ENCODE measurements around the gene ATP8B4. TPM values are rescaled to one million over a fixed set of nuclear protein-coding genes. Genes with fewer than 3 reads are reported as not detected.

The ATP8B4 gene
- polyA plus RNA-seq, 1 of the 3 experiments (the other 2 are of a cell fraction), result 0.03 TPM

GRCh38 chr15:49848282-49848724, 270.7 kb downstream of the ATP8B4 start:
- DNase-seq, result no peak
- POLR2A ChIA-PET, result no interaction called here

GRCh38 chr15:49847423-49848281, 271.4 kb downstream of the ATP8B4 start:
- no peak overlapping the region for H3K27ac ChIP-seq (ENCODE audit: low read depth in 2 of 2, low read length in 1 of 2)
- no peaks in the 10 kb centered on the region for H3F3A ChIP-seq (replicated peaks; ENCODE audit: insufficient read depth)
- no peaks in the 10 kb centered on the region for H3K4me1 ChIP-seq (ENCODE audit: control insufficient read depth in 1 of 2, insufficient read depth in 2 of 2, low read depth in 1 of 2, low read length in 1 of 2)
- no peak overlapping the region for H3K4me3 ChIP-seq (ENCODE audit: low read depth in 2 of 2, low read length in 1 of 2)
- no peaks in the 10 kb centered on the region for H3K9me2 ChIP-seq
- POLR2A ChIA-PET, result no interaction called here
- no peaks in the 10 kb centered on the region for H3K36me3 ChIP-seq (replicated peaks in 1 of 2; ENCODE audit: control insufficient read depth in 1 of 2, insufficient read depth in 2 of 2, low read length in 1 of 2)
- H3K27me3 ChIP-seq (ENCODE audit: insufficient read depth), result no peaks in the 10 kb centered on the region
- CTCF ChIA-PET, result interaction anchor here (1.2 kb wide), 1 partner anchor 612 kb away, joined by 4 read pairs; no protein-coding TSS in a partner anchor
- H4K20me1 ChIP-seq (ENCODE audit: insufficient read depth), result no peaks in the 10 kb centered on the region
- H3K9ac ChIP-seq, result no peak overlapping the region
- H3K4me2 ChIP-seq, result no peak overlapping the region
- no peaks in the 10 kb centered on the region for H3K9me3 ChIP-seq
- H3K79me2 ChIP-seq (ENCODE audit: insufficient read depth), result no peaks in the 10 kb centered on the region
- 50% methylated on average over 5 of the region's 5 CpGs for WGBS (ENCODE audit: low lambda C conversion rate)
- DNase-seq, result no peak
- H2AFZ ChIP-seq (ENCODE audit: low read depth), result no peak overlapping the region
- no peak for TF ChIP-seq MEF2A (IDR thresholded peaks at IDR 0.05; ENCODE audit: borderline replicate concordance, low read depth)
- no peak for TF ChIP-seq RAD21 (IDR thresholded peaks at IDR 0.05; ENCODE audit: low read length)
- no peak for TF ChIP-seq ZBTB33 (IDR thresholded peaks at IDR 0.05; ENCODE audit: borderline replicate concordance, low read depth)
- no peak for TF ChIP-seq USF2 (IDR thresholded peaks at IDR 0.05; ENCODE audit: borderline replicate concordance, low read depth, low read length)
- TF ChIP-seq NFIC (IDR thresholded peaks at IDR 0.05; ENCODE audit: borderline replicate concordance), result no peak
- no peak for TF ChIP-seq SMC3 (IDR thresholded peaks at IDR 0.05; ENCODE audit: low read depth, low read length)
- TF ChIP-seq PBX3 (IDR thresholded peaks at IDR 0.05), result no peak
- TF ChIP-seq, protein P1, sequence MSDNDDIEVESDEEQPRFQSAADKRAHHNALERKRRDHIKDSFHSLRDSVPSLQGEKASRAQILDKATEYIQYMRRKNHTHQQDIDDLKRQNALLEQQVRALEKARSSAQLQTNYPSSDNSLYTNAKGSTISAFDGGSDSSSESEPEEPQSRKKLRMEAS (IDR thresholded peaks at IDR 0.05; ENCODE audit: low read depth), result no peak
- no peak for TF ChIP-seq EZH2phosphoT487 (IDR thresholded peaks at IDR 0.05; ENCODE audit: borderline replicate concordance, low read depth)
- TF ChIP-seq RCOR1 (IDR thresholded peaks at IDR 0.05; ENCODE audit: low read length), result no peak

More at GRCh38 chr15:49848282-49848724, 270.7 kb downstream of the ATP8B4 start:
- Histone ChIP-seq H3K9me2 (no peaks in the 10 kb centered on the region), H3K9me3 (no peaks in the 10 kb centered on the region), H3K4me2 (no peak overlapping the region), H3F3A (replicated peaks; ENCODE audit: insufficient read depth) (no peaks in the 10 kb centered on the region), H3K36me3 (replicated peaks in 1 of 2; ENCODE audit: control insufficient read depth in 1 of 2, insufficient read depth in 2 of 2, low read length in 1 of 2) (no peaks in the 10 kb centered on the region), H2AFZ (ENCODE audit: low read depth) (no peak overlapping the region), H3K27ac (ENCODE audit: low read depth in 2 of 2, low read length in 1 of 2) (no peak overlapping the region), H3K4me1 (ENCODE audit: control insufficient read depth in 1 of 2, insufficient read depth in 2 of 2, low read depth in 1 of 2, low read length in 1 of 2) (no peaks in the 10 kb centered on the region), H3K4me3 (ENCODE audit: low read depth in 2 of 2, low read length in 1 of 2) (no peak overlapping the region), H3K9ac (no peak overlapping the region), H3K27me3 (ENCODE audit: insufficient read depth) (no peaks in the 10 kb centered on the region), H3K79me2 (ENCODE audit: insufficient read depth) (no peaks in the 10 kb centered on the region), H4K20me1 (ENCODE audit: insufficient read depth) (no peaks in the 10 kb centered on the region)
- TF ChIP-seq TEAD4 (IDR thresholded peaks at IDR 0.05; ENCODE audit: borderline replicate concordance, insufficient read depth), result no peak
- TF ChIP-seq, protein P2, sequence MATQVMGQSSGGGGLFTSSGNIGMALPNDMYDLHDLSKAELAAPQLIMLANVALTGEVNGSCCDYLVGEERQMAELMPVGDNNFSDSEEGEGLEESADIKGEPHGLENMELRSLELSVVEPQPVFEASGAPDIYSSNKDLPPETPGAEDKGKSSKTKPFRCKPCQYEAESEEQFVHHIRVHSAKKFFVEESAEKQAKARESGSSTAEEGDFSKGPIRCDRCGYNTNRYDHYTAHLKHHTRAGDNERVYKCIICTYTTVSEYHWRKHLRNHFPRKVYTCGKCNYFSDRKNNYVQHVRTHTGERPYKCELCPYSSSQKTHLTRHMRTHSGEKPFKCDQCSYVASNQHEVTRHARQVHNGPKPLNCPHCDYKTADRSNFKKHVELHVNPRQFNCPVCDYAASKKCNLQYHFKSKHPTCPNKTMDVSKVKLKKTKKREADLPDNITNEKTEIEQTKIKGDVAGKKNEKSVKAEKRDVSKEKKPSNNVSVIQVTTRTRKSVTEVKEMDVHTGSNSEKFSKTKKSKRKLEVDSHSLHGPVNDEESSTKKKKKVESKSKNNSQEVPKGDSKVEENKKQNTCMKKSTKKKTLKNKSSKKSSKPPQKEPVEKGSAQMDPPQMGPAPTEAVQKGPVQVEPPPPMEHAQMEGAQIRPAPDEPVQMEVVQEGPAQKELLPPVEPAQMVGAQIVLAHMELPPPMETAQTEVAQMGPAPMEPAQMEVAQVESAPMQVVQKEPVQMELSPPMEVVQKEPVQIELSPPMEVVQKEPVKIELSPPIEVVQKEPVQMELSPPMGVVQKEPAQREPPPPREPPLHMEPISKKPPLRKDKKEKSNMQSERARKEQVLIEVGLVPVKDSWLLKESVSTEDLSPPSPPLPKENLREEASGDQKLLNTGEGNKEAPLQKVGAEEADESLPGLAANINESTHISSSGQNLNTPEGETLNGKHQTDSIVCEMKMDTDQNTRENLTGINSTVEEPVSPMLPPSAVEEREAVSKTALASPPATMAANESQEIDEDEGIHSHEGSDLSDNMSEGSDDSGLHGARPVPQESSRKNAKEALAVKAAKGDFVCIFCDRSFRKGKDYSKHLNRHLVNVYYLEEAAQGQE (IDR thresholded peaks at IDR 0.05; ENCODE audit: low read depth, low read length), result no peak
- no peak for TF ChIP-seq YY1 (IDR thresholded peaks at IDR 0.05; ENCODE audit: low read depth)
- TF ChIP-seq, protein P3, sequence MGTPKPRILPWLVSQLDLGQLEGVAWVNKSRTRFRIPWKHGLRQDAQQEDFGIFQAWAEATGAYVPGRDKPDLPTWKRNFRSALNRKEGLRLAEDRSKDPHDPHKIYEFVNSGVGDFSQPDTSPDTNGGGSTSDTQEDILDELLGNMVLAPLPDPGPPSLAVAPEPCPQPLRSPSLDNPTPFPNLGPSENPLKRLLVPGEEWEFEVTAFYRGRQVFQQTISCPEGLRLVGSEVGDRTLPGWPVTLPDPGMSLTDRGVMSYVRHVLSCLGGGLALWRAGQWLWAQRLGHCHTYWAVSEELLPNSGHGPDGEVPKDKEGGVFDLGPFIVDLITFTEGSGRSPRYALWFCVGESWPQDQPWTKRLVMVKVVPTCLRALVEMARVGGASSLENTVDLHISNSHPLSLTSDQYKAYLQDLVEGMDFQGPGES (IDR thresholded peaks at IDR 0.05; ENCODE audit: low read depth, low read length), result no peak
- no peak for TF ChIP-seq NFIC (IDR thresholded peaks at IDR 0.05; ENCODE audit: borderline replicate concordance)
- TF ChIP-seq POLR2AphosphoS5 (IDR thresholded peaks at IDR 0.05; ENCODE audit: low read depth, low read length), result no peak
- 35% methylated on average over 2 of the region's 2 CpGs for WGBS (ENCODE audit: low lambda C conversion rate)
- CTCF ChIA-PET, result no interaction called here

All from SK-N-SH (cell line).